ENCODE data around the gene MAMLD1. TPM values are rescaled to one million over a fixed set of nuclear protein-coding genes. Genes with fewer than 3 reads are reported as not detected.

MAMLD1 gene
- total RNA-seq, 2 donors from 2014 or later, result 3.4 to 5.6 TPM

DNA sequence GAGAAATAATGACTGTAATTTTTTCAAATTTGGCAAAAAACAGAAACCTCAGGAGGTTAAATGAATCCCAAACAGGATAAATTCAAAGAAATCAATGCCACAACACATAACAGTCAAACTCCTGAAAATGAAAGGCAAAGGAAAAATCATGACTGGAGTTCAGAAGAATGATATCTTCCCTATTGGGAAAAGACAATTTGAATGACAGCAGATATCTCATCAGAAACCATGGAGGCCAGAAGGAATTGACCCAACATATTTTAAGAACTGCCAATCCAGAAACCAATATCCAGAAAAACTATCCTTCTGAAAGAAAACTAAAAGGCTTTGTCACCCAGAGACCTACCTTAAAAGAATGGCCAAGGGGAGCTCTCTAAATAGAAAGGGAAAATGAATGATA lies 40.1 kb upstream of the MAMLD1 start:
- intact Hi-C loops (cut with DNase I), result no loop called here
- Histone ChIP-seq H3K4me3 (no peak overlapping the region), H3K36me3 (replicated peaks in 1 of 2; ENCODE audit: insufficient read depth in 1 of 2, low read depth in 2 of 2) (no peaks in the 10 kb centered on the region), H3K27ac (no peak overlapping the region), H3K9me3 (no peaks in the 10 kb centered on the region), H3K27me3 (no peaks in the 10 kb centered on the region), H3K4me1 (no peaks in the 10 kb centered on the region)
- DNase-seq (no peak), ATAC-seq (no peak)
- TF ChIP-seq, protein P1, sequence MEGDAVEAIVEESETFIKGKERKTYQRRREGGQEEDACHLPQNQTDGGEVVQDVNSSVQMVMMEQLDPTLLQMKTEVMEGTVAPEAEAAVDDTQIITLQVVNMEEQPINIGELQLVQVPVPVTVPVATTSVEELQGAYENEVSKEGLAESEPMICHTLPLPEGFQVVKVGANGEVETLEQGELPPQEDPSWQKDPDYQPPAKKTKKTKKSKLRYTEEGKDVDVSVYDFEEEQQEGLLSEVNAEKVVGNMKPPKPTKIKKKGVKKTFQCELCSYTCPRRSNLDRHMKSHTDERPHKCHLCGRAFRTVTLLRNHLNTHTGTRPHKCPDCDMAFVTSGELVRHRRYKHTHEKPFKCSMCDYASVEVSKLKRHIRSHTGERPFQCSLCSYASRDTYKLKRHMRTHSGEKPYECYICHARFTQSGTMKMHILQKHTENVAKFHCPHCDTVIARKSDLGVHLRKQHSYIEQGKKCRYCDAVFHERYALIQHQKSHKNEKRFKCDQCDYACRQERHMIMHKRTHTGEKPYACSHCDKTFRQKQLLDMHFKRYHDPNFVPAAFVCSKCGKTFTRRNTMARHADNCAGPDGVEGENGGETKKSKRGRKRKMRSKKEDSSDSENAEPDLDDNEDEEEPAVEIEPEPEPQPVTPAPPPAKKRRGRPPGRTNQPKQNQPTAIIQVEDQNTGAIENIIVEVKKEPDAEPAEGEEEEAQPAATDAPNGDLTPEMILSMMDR (IDR thresholded peaks at IDR 0.05), result no peak
- TF ChIP-seq POLR2A (IDR thresholded peaks at IDR 0.05), result no peak

GRCh38 chrX:150324035-150324728 lies 38.9 kb upstream of the MAMLD1 start:
- H3K4me3 ChIP-seq, result no peak overlapping the region
- intact Hi-C loops (cut with DNase I), result no loop called here
- ATAC-seq, result peak; percentile 71
- H3K4me1 ChIP-seq, result no peaks in the 10 kb centered on the region
- no peak for TF ChIP-seq POLR2A (IDR thresholded peaks at IDR 0.05)
- TF ChIP-seq, protein P1 (IDR thresholded peaks at IDR 0.05), result no peak
- H3K36me3 ChIP-seq (replicated peaks in 1 of 2; ENCODE audit: insufficient read depth in 1 of 2, low read depth in 2 of 2), result no peaks in the 10 kb centered on the region
- no peak overlapping the region for H3K27ac ChIP-seq
- no peaks in the 10 kb centered on the region for H3K27me3 ChIP-seq
- peak; percentile 10 to 30 (median 22) for DNase-seq
- no peaks in the 10 kb centered on the region for H3K9me3 ChIP-seq
- WGBS, 2 donors, result 43 to 60% methylated on average over 2 to 4 of the region's 4 CpGs

GRCh38 chrX:150324919-150325318 lies 38.2 kb upstream of the MAMLD1 start:
- no peaks in the 10 kb centered on the region for H3K36me3 ChIP-seq (replicated peaks in 1 of 2; ENCODE audit: insufficient read depth in 1 of 2, low read depth in 2 of 2)
- no peaks in the 10 kb centered on the region for H3K9me3 ChIP-seq
- H3K4me3 ChIP-seq, result no peak overlapping the region
- H3K27me3 ChIP-seq, result no peaks in the 10 kb centered on the region
- TF ChIP-seq, protein P1 (IDR thresholded peaks at IDR 0.05), result no peak
- TF ChIP-seq POLR2A (IDR thresholded peaks at IDR 0.05), result no peak
- no peaks in the 10 kb centered on the region for H3K4me1 ChIP-seq
- intact Hi-C loops (cut with DNase I), result no loop called here
- 82 to 95% methylated on average over 2 of the region's 2 CpGs for WGBS, 2 donors
- H3K27ac ChIP-seq, result no peak overlapping the region
- no peak for ATAC-seq
- DNase-seq, result no peak

DNA sequence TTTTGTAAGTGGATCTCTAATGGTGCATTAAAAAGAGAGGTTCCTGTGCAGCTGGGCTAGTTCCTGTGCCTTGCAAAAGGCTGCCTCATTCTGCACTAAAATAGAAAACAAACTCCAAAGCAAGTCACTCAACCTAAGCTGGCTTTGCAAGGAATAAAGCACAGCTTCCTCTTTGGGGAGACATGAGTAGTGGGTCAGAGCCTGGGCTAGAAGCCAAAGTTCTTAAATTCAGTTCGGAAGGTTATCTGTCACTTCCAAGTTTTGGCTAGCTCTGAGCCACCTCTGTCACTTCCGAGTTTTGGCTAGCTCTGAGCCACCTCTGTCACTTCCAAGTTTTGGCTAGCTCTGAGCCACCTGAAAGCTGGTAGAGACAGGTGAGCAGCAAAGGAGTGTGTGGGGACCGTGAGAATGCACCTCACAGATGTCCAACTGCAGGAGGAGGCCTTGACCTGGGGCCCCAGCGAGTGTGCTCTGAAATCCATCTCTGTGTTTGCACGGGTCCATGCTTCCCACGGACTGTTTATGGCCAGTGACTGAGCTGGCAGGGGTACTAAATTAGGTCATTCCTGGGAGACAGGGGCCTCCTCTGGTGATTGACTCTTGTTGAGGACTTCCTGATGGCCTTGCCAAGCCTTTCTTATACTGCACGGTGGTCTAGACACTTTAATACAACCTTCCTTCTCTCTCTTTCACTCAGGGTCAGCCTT lies 36.4 kb upstream of the MAMLD1 start:
- Histone ChIP-seq H3K4me3 (no peak overlapping the region), H3K9me3 (no peaks in the 10 kb centered on the region), H3K27me3 (no peaks in the 10 kb centered on the region), H3K27ac (no peak overlapping the region), H3K4me1 (no peaks in the 10 kb centered on the region), H3K36me3 (replicated peaks in 1 of 2; ENCODE audit: insufficient read depth in 1 of 2, low read depth in 2 of 2) (no peaks in the 10 kb centered on the region)
- DNase-seq, result no peak
- 14 to 17% methylated on average over 3 to 7 of the region's 7 CpGs for WGBS, 2 donors
- ATAC-seq, result no peak
- intact Hi-C loops (cut with DNase I), result no loop called here
- no peak for TF ChIP-seq POLR2A (IDR thresholded peaks at IDR 0.05)
- TF ChIP-seq, protein P1 (IDR thresholded peaks at IDR 0.05), result no peak

Data from body of pancreas (tissue), 4 donors.